K562 (cell line): ENCODE data around the gene GPHN. TPM values are rescaled to one million over a fixed set of nuclear protein-coding genes. Genes with fewer than 3 reads are reported as not detected.

Source experiments
- ESRRA ChIP-seq: fragments of 450-650 bp; IDR thresholded peaks from 2 replicates; pipeline ENCODE4 v1.6.1; 2014; ENCODE audit warnings: low read depth, mild to moderate bottlenecking, moderate library complexity, borderline replicate concordance
- FOXA3 ChIP-seq, 2 experiments: fragments of 450-650 bp in 1 of 2; sonication (generic) in 1 of 2; formaldehyde crosslinking; IDR thresholded peaks in 1 of 2; conservative IDR thresholded peaks in 1 of 2; 2 replicates each; pipeline versions ENCODE4 v1.4.0 to v1.8.0; 2020 to 2022; ENCODE audit warnings: mild to moderate bottlenecking in 2 of 2, missing genetic modification reagents in 1 of 2
- ZBTB1 ChIP-seq: sonication (generic); formaldehyde crosslinking; IDR thresholded peaks from 2 replicates; pipeline ENCODE4 v1.8.1; 2023; ENCODE audit warnings: missing genetic modification reagents, low read depth, mild to moderate bottlenecking, borderline replicate concordance
- ZNF277 ChIP-seq: fragments of 250-450 bp; sonication (Bioruptor Pico); IDR thresholded peaks from 2 replicates; pipeline ENCODE4 v1.8.0; 2022; ENCODE audit warnings: inconsistent platforms, mild to moderate bottlenecking, moderate library complexity, borderline replicate concordance
- polyA plus RNA-seq, 8 experiments: library from polyadenylated mRNA; depleted of rRNA in 4 of 8; stranded (reverse) in 5 of 8; unstranded in 3 of 8; fragments of >200 nt; fragmentation: Nextera tagmentation in 2 of 8; fragmentation: Illumina TruSeq in 1 of 8; extraction: Ambion mirVana in 2 of 8; extraction: Trizol in 1 of 8; gene quantifications; 2 replicates each; pipeline versions ENCODE4 v1.2.1 to v1.2.3, GENCODE V29; 2011 to 2014; ENCODE audit warnings: inconsistent platforms in 1 of 8, missing spikeins in 1 of 8
- total RNA-seq, 7 experiments: library from RNA; depleted of rRNA in 6 of 7; stranded (reverse); fragments of >200 nt in 6 of 7; fragmentation: Illumina TruSeq in 2 of 7; extraction: Trizol in 2 of 7; gene quantifications; 2 replicates each; pipeline versions ENCODE4 v1.2.1 to v1.2.3, GENCODE V29; 2011 to 2021; ENCODE audit warnings: low replicate concordance in 1 of 7
- TF ChIP-seq, protein P1 (sequence below): fragments of 200-800 bp; sonication (Bioruptor generic); IDR thresholded peaks from 2 replicates; pipeline ENCODE4 v1.6.1; 2017; ENCODE audit warnings: missing genetic modification characterization, missing compliant biosample characterization
- TF ChIP-seq, protein P2 (sequence below): sonication (generic); formaldehyde crosslinking; IDR thresholded peaks from 2 replicates; pipeline ENCODE4 v1.8.1; 2023; ENCODE audit warnings: mild to moderate bottlenecking, missing genetic modification reagents

Gene GPHN
- total and polyA plus RNA-seq, 9 of the 15 experiments (the other 6 are each of a cell fraction or from before 2014, with no cell fraction given), result 5.9 to 16.0 (median 11.4) TPM

GRCh38 chr14:66634876-66635275 is 126.9 kb downstream of the GPHN start (continued):
- TF ChIP-seq ZBTB1 (CRISPR knock-in tag), result no peak
- TF ChIP-seq, protein P1, sequence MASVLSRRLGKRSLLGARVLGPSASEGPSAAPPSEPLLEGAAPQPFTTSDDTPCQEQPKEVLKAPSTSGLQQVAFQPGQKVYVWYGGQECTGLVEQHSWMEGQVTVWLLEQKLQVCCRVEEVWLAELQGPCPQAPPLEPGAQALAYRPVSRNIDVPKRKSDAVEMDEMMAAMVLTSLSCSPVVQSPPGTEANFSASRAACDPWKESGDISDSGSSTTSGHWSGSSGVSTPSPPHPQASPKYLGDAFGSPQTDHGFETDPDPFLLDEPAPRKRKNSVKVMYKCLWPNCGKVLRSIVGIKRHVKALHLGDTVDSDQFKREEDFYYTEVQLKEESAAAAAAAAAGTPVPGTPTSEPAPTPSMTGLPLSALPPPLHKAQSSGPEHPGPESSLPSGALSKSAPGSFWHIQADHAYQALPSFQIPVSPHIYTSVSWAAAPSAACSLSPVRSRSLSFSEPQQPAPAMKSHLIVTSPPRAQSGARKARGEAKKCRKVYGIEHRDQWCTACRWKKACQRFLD, result no peak
- TF ChIP-seq, protein P2, sequence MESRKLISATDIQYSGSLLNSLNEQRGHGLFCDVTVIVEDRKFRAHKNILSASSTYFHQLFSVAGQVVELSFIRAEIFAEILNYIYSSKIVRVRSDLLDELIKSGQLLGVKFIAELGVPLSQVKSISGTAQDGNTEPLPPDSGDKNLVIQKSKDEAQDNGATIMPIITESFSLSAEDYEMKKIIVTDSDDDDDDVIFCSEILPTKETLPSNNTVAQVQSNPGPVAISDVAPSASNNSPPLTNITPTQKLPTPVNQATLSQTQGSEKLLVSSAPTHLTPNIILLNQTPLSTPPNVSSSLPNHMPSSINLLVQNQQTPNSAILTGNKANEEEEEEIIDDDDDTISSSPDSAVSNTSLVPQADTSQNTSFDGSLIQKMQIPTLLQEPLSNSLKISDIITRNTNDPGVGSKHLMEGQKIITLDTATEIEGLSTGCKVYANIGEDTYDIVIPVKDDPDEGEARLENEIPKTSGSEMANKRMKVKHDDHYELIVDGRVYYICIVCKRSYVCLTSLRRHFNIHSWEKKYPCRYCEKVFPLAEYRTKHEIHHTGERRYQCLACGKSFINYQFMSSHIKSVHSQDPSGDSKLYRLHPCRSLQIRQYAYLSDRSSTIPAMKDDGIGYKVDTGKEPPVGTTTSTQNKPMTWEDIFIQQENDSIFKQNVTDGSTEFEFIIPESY (CRISPR knock-in tag), result no peak
- TF ChIP-seq ESRRA, result no peak
- no peak for TF ChIP-seq FOXA3 (CRISPR knock-in tag; conservative IDR thresholded peaks at IDR 0.05 in 1 of 2, IDR thresholded peaks at IDR 0.05 in 1 of 2)
- TF ChIP-seq ZNF277 (CRISPR knock-in tag), result no peak
